Muscle layer of duodenum (tissue), 2 donors: Measurements from ENCODE around the gene ANKS3.

Experiments used
- H3K27ac ChIP-seq: one replicate; pipeline ENCODE4 v1.7.0; 2013; ENCODE audit warnings: mild to moderate bottlenecking, low read length
- H3K27me3 ChIP-seq: one replicate; pipeline ENCODE4 v1.7.0; 2013; ENCODE audit warnings: low read depth, mild to moderate bottlenecking, control low read depth, low read length
- H3K36me3 ChIP-seq, 2 donors: one replicate each; pipeline ENCODE4 v1.7.0; 2013; ENCODE audit warnings: low read length in 2 of 2, control low read depth in 1 of 2, mild to moderate bottlenecking in 1 of 2; ENCODE audit not compliant: insufficient read depth in 2 of 2, control insufficient read depth in 1 of 2
- H3K4me1 ChIP-seq, 2 donors: one replicate each; pipeline ENCODE4 v1.7.0; 2013; ENCODE audit warnings: low read length in 2 of 2, mild to moderate bottlenecking in 2 of 2, control low read depth in 1 of 2, moderate library complexity in 1 of 2; ENCODE audit not compliant: insufficient read depth in 2 of 2, control insufficient read depth in 1 of 2
- H3K4me3 ChIP-seq, 2 donors: one replicate each; pipeline ENCODE4 v1.7.0; 2013; ENCODE audit warnings: low read length in 2 of 2, low read depth in 1 of 2, mild to moderate bottlenecking in 1 of 2
- H3K9me3 ChIP-seq, 2 donors: one replicate each; pipeline ENCODE4 v1.7.0; 2013; ENCODE audit warnings: low read length in 2 of 2, control low read depth in 1 of 2, mild to moderate bottlenecking in 1 of 2; ENCODE audit not compliant: control insufficient read depth in 1 of 2
- donor health status: healthy.

ANKS3 gene

DNA sequence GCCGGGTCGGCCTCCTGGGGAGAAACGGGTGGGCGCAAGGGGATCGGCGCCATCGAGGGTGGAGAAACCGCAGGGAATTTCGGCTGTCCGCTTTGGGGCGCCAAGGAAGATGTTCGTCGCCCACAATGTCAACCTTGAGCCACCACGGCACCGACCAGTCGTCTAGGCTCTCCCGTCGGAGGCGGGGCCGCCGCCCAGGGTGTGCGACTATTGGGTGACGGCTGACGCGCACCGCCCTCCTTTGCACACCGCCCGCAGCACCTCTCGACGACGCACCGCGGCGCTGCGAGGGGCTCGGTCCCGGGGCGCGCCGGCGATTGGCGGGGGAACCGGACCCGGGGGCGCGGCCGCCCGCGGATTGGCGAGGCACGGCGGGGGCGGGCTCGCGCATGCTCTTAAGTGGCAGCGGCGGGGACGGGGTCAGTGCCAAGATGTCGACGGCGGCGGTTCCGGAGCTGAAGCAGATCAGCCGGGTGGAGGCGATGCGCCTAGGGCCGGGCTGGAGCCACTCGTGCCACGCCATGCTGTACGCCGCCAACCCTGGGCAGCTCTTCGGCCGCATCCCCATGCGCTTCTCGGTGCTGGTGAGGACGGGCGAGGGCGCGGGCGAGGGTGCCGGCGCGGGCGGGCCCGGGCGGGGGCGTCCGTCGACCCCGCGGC lies 40.6 kb downstream of the ANKS3 start, which contains the start of gene NUDT16L1:
TSS of gene NUDT16L1 (plus strand) at position 267 of the 660 bp plus-strand sequence. CDS start at position 432, 165 bp downstream.
- Histone ChIP-seq H3K27ac (no peak within 1 kb of the TSS), H3K27me3 (no peaks in the 10 kb centered on the region), H3K4me1 (peaks cover 5 to 29% of the 10 kb centered on the region in 2 donors), H3K36me3 (peaks cover 5 to 53% of the 10 kb centered on the region in 2 donors), H3K4me3 (peak within 1 kb of the TSS; percentile 61 to 97), H3K9me3 (no peaks in the 10 kb centered on the region)

- Histone ChIP-seq H3K4me1 (peaks cover 5 to 29% of the 10 kb centered on the region in 2 donors), H3K27ac (no peak overlapping the region), H3K9me3 (no peaks in the 10 kb centered on the region), H3K27me3 (no peaks in the 10 kb centered on the region), H3K36me3 (peaks cover 7 to 53% of the 10 kb centered on the region in 2 donors), H3K4me3 (peak overlapping the region; percentile 61 to 97)
Observed at GRCh38 chr16:4692460-4693295, 41.4 kb downstream of the ANKS3 start.

DNA sequence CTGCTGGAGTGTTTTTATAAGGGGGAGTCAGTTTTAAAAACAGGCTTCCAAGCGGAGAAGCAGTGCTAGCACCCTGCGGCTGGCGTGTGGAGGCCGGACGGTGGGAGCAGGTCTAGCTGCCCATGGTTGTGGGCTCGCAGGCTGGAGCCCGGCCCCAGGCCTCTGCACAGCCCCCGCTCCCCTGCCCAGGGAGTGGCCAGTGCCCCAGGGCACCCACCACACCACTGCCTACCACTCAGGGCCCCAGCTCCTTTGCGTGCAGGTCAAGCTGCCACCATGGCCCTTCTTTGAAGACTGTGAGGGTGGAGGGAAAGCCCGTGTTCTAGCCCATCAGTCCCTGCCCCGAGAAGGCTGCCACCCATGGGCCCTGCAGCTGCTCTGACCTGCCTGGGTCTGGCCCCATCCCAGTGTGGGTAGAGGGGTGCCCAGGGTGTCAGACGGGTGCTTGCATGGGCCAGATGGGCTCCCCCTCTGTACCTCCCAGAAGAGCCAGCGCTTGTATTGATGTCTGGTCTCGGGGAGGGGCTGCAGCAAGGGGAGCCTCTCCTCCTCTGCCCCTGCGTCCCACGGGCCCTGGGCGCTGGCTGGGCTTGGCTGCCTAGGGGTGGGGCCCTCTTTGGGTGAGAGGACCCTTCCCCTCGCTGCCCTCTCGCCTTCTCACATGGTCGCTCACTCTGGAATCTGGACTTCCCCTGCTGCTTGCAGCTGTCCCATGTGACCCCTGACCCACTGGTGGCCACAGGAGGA lies 42.2 kb downstream of the ANKS3 start:
- peaks cover 9 to 53% of the 10 kb centered on the region in 2 donors for H3K36me3 ChIP-seq
- H3K27me3 ChIP-seq, result no peaks in the 10 kb centered on the region
- no peak overlapping the region for H3K4me3 ChIP-seq
- peaks cover 5 to 29% of the 10 kb centered on the region in 2 donors for H3K4me1 ChIP-seq
- H3K27ac ChIP-seq, result no peak overlapping the region
- no peaks in the 10 kb centered on the region for H3K9me3 ChIP-seq

- Histone ChIP-seq H3K27me3 (no peaks in the 10 kb centered on the region), H3K4me3 (no peak overlapping the region), H3K9me3 (no peaks in the 10 kb centered on the region), H3K4me1 (peaks cover 5 to 27% of the 10 kb centered on the region in 2 donors), H3K27ac (no peak overlapping the region), H3K36me3 (peaks cover 9 to 53% of the 10 kb centered on the region in 2 donors)
Observed at GRCh38 chr16:4690946-4691665, 43.0 kb downstream of the ANKS3 start.

- Histone ChIP-seq H3K4me3 (no peak overlapping the region), H3K27me3 (no peaks in the 10 kb centered on the region), H3K36me3 (peaks cover 14 to 53% of the 10 kb centered on the region in 2 donors), H3K9me3 (no peaks in the 10 kb centered on the region), H3K27ac (no peak overlapping the region), H3K4me1 (peaks cover 5 to 17% of the 10 kb centered on the region in 2 donors)
Observed at GRCh38 chr16:4689864-4690704, 44.0 kb downstream of the ANKS3 start.

DNA sequence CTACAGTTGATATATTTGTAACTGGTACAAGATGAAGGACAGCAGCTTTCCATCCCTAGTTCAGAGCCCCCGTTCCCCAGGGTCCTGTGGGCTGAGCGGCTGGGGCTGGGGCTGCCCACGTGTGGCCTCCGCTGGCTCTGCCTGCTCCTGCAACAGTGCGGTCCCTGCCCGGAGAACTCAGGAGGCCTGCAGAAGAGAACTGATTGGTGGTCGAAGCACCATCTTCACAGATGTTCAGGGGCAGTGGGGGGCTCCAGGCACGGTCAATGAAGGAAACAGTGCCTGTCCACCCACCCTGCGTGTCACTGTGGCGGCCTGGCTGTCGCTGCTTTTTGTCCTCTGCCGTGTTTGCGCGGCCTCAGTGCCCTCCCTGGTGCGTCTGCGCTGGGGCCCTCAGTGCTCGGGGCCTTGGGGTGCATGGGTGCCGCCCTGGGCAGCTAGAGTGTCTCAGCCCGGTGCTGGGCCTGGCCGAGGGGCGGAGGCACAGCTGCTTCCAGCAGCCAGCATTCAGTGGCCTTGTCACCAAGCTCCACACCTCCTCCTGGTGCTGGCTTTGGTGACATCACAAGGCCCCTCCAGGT lies 44.9 kb downstream of the ANKS3 start:
- peaks cover 23 to 62% of the 10 kb centered on the region in 2 donors for H3K36me3 ChIP-seq
- no peaks in the 10 kb centered on the region for H3K9me3 ChIP-seq
- H3K27me3 ChIP-seq, result no peaks in the 10 kb centered on the region
- H3K27ac ChIP-seq, result no peak overlapping the region
- no peak overlapping the region for H3K4me3 ChIP-seq
- peaks cover 5 to 9% of the 10 kb centered on the region in 2 donors for H3K4me1 ChIP-seq

DNA sequence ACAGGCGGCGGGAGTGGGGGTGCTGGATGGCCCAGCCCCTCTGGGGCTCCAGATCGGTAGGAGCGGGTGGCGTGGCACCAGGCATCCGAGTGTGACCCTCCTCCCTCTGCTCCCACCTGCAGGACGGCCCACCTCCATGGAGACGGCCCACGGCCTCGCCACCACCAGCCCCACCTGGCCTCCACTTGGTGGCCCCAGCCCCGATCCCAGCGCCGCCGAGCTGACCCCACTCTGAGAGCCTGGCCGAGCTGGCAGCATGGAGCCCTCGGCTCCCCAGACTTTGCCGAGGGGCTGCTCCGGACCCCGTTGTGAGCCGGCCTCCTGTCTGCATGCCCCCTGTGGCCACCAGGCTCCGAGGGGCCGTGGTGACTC lies 45.4 kb downstream of the ANKS3 start:
- Histone ChIP-seq H3K4me3 (no peak overlapping the region), H3K27me3 (no peaks in the 10 kb centered on the region), H3K4me1 (peaks cover 5 to 9% of the 10 kb centered on the region in 2 donors), H3K36me3 (peaks cover 25 to 67% of the 10 kb centered on the region in 2 donors), H3K9me3 (no peaks in the 10 kb centered on the region), H3K27ac (no peak overlapping the region)

GRCh38 chr16:4687946-4688673 lies 46.0 kb downstream of the ANKS3 start:
- peaks cover 25 to 71% of the 10 kb centered on the region in 2 donors for H3K36me3 ChIP-seq
- no peaks in the 10 kb centered on the region for H3K9me3 ChIP-seq
- peaks cover 5 to 9% of the 10 kb centered on the region in 2 donors for H3K4me1 ChIP-seq
- H3K27me3 ChIP-seq, result no peaks in the 10 kb centered on the region
- H3K4me3 ChIP-seq, result no peak overlapping the region
- H3K27ac ChIP-seq, result no peak overlapping the region

GRCh38 chr16:4687416-4687815 lies 46.7 kb downstream of the ANKS3 start:
- peaks cover 0 to 2% of the 10 kb centered on the region in 2 donors for H3K4me1 ChIP-seq
- H3K27me3 ChIP-seq, result no peaks in the 10 kb centered on the region
- H3K36me3 ChIP-seq, result peaks cover 25 to 78% of the 10 kb centered on the region in 2 donors
- H3K27ac ChIP-seq, result no peak overlapping the region
- H3K4me3 ChIP-seq, result no peak overlapping the region
- H3K9me3 ChIP-seq, result no peaks in the 10 kb centered on the region
